ENCODE results near the gene ITIH6.
"Not testable (repeated sequence)": the region's sequence is repeated elsewhere in the genome, so short reads cannot be mapped to it uniquely, and the experiment has no call there.

The ITIH6 gene

GRCh38 chrX:54754854-54755253, 43.2 kb downstream of the ITIH6 start:
- no peaks in the 10 kb centered on the region for H3K27me3 ChIP-seq (ENCODE audit: insufficient read depth, low read length)
- H3K4me3 ChIP-seq (ENCODE audit: low read length): no peak overlapping the region
- H3K9ac ChIP-seq (ENCODE audit: low read depth, low read length): no peak overlapping the region
- no peaks in the 10 kb centered on the region for H3K36me3 ChIP-seq (ENCODE audit: insufficient read depth, low read depth, low read length)
- H3K4me1 ChIP-seq (ENCODE audit: insufficient read depth, low read length): peaks cover 5% of the 10 kb centered on the region; the same call in 1 of the 2 replicates
- no peak overlapping the region for H3K27ac ChIP-seq (ENCODE audit: low read length)
- H3K9me3 ChIP-seq (ENCODE audit: insufficient read depth, low read depth, low read length): no peaks in the 10 kb centered on the region

- H3K9ac ChIP-seq (ENCODE audit: low read depth, low read length): no peak overlapping the region
- no peaks in the 10 kb centered on the region for H3K27me3 ChIP-seq (ENCODE audit: insufficient read depth, low read length)
- H3K4me3 ChIP-seq (ENCODE audit: low read length): no peak overlapping the region
- no peak overlapping the region for H3K27ac ChIP-seq (ENCODE audit: low read length)
- no peaks in the 10 kb centered on the region for H3K36me3 ChIP-seq (ENCODE audit: insufficient read depth, low read depth, low read length)
- H3K4me1 ChIP-seq (ENCODE audit: insufficient read depth, low read length): no peaks in the 10 kb centered on the region
- no peaks in the 10 kb centered on the region for H3K9me3 ChIP-seq (ENCODE audit: insufficient read depth, low read depth, low read length)
Measured at GRCh38 chrX:54748626-54749025, 49.4 kb downstream of the ITIH6 start.

DNA sequence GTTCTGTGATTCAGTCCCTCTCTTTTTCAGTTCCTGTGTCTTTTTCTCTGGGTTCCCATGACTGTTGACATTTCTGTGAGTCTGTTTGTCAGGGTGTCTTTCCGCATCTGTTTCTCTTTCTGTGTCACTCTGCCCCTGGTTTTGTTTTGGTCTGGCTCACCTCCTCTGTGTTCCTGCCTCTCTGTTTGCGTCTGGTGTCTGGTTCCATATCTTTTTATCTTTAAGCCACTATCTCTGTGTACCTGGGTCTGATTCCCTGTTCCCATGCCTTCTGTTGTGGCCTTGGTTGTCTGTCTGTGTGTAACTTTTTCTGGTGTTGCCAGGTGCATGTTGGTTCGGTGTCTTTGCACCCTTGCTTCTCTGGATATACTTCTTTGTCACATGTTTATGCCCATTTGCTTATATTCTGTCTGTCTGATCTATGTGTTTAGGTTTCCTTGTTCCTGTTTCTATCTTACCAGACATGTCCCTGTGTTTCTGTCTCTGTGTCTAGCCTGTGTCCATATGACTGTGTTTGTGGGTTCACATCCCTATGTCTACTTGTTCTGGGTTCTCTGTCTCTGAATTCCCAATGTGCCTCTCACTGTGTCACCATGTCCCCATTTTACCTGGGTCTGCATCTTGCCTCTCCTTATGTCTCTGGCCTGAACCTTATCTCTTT, 50.2 kb downstream of the ITIH6 start:
- Histone ChIP-seq H3K4me1 (ENCODE audit: insufficient read depth, low read length) (no peaks in the 10 kb centered on the region), H3K36me3 (ENCODE audit: insufficient read depth, low read depth, low read length) (no peaks in the 10 kb centered on the region), H3K9ac (ENCODE audit: low read depth, low read length) (no peak overlapping the region), H3K27me3 (ENCODE audit: insufficient read depth, low read length) (no peaks in the 10 kb centered on the region), H3K4me3 (ENCODE audit: low read length) (no peak overlapping the region), H3K9me3 (ENCODE audit: insufficient read depth, low read depth, low read length) (no peaks in the 10 kb centered on the region), H3K27ac (ENCODE audit: low read length) (no peak overlapping the region)

DNA sequence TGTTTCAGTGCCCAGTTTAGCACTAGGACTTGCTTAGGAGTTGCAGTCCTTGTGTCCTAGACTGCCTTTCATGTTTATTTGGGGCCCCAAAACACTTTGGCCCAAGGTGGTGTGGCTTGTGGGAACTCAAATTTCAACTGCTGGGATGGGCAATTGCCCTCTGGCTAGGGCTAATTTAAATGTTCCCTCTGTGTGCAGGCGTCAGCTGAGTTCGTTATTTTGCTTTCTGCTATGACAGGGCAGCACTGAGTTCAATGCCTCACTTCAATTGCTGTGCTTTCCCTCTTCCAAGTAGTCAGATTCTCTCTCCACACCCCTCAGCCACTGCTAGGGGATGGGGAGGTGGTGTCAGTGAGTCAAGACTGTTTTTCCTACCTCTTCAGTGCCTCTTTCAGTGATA, 51.1 kb downstream of the ITIH6 start:
- Histone ChIP-seq H3K27me3 (ENCODE audit: insufficient read depth, low read length) (no peaks in the 10 kb centered on the region), H3K36me3 (ENCODE audit: insufficient read depth, low read depth, low read length) (no peaks in the 10 kb centered on the region), H3K9me3 (ENCODE audit: insufficient read depth, low read depth, low read length) (no peaks in the 10 kb centered on the region), H3K4me1 (ENCODE audit: insufficient read depth, low read length) (no peaks in the 10 kb centered on the region), H3K27ac (ENCODE audit: low read length) (no peak overlapping the region), H3K9ac (ENCODE audit: low read depth, low read length) (no peak overlapping the region), H3K4me3 (ENCODE audit: low read length) (no peak overlapping the region)

- no peaks in the 10 kb centered on the region for H3K9me3 ChIP-seq (ENCODE audit: insufficient read depth, low read depth, low read length)
- H3K4me3 ChIP-seq (ENCODE audit: low read length): no peak overlapping the region
- no peaks in the 10 kb centered on the region for H3K4me1 ChIP-seq (ENCODE audit: insufficient read depth, low read length)
- H3K27me3 ChIP-seq (ENCODE audit: insufficient read depth, low read length): no peaks in the 10 kb centered on the region
- H3K36me3 ChIP-seq (ENCODE audit: insufficient read depth, low read depth, low read length): no peaks in the 10 kb centered on the region
- H3K27ac ChIP-seq (ENCODE audit: low read length): no peak overlapping the region
- H3K9ac ChIP-seq (ENCODE audit: low read depth, low read length): no peak overlapping the region
Measured at GRCh38 chrX:54745676-54746075, 52.4 kb downstream of the ITIH6 start.

- not testable (repeated sequence) for H3K36me3 ChIP-seq (ENCODE audit: insufficient read depth, low read depth, low read length); H3K9ac ChIP-seq (ENCODE audit: low read depth, low read length); H3K27ac ChIP-seq (ENCODE audit: low read length); H3K4me3 ChIP-seq (ENCODE audit: low read length); H3K9me3 ChIP-seq (ENCODE audit: insufficient read depth, low read depth, low read length); H3K4me1 ChIP-seq (ENCODE audit: insufficient read depth, low read length); H3K27me3 ChIP-seq (ENCODE audit: insufficient read depth, low read length)
Measured at GRCh38 chrX:54738567-54738966, 59.5 kb downstream of the ITIH6 start.

GRCh38 chrX:54736298-54736942, 61.6 kb downstream of the ITIH6 start:
- H3K27me3 ChIP-seq (ENCODE audit: insufficient read depth, low read length); H3K4me1 ChIP-seq (ENCODE audit: insufficient read depth, low read length); H3K9ac ChIP-seq (ENCODE audit: low read depth, low read length); H3K9me3 ChIP-seq (ENCODE audit: insufficient read depth, low read depth, low read length); H3K4me3 ChIP-seq (ENCODE audit: low read length); H3K27ac ChIP-seq (ENCODE audit: low read length); H3K36me3 ChIP-seq (ENCODE audit: insufficient read depth, low read depth, low read length): not testable (repeated sequence)

DNA sequence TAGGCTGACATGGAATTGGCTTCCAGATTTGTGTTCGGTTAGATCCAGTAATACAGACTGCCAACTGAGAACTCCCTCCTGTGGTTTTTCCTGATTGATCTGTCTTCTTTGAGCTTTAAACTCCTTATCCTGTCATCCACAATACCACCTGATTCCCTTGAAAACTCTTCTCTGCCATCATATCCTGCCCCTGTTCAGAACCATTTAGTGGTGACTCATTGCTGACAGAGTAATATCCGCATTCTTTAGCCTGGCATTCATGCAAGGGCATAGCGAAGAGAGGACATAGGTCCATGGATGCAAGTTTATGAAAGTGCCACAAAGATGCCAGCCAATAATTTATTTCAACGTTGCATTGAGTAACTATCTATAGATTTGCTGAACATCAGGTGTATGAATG, 76.6 kb downstream of the ITIH6 start:
- Histone ChIP-seq H3K27ac (ENCODE audit: low read length) (no peak overlapping the region), H3K4me1 (ENCODE audit: insufficient read depth, low read length) (no peaks in the 10 kb centered on the region), H3K9me3 (ENCODE audit: insufficient read depth, low read depth, low read length) (no peaks in the 10 kb centered on the region)

DNA sequence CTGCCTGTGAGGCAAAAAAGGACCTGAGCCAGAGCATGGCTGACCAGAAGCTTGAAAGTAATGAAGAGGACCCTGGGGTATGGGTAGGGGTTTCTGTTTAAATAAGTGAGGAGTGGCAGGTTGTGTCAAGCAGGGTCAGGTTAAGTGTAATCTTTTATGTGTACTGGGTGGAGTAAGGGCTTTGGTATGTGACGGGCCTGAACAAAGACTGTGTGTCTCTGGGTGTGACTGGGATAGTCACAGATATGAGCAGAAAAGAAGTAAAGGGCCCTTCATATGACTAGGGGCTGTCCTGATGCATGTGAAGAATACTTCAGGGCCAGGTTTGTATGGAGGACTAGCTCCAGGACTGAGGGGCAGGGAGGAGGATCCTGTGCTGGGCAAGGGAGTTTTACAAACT, 82.4 kb downstream of the ITIH6 start:
- no peak overlapping the region for H3K27ac ChIP-seq (ENCODE audit: low read length)
- no peak overlapping the region for H3K9ac ChIP-seq (ENCODE audit: low read depth, low read length)
- H3K9me3 ChIP-seq (ENCODE audit: insufficient read depth, low read depth, low read length): no peaks in the 10 kb centered on the region
- no peaks in the 10 kb centered on the region for H3K27me3 ChIP-seq (ENCODE audit: insufficient read depth, low read length)
- H3K36me3 ChIP-seq (ENCODE audit: insufficient read depth, low read depth, low read length): no peaks in the 10 kb centered on the region
- H3K4me3 ChIP-seq (ENCODE audit: low read length): no peak overlapping the region
- no peaks in the 10 kb centered on the region for H3K4me1 ChIP-seq (ENCODE audit: insufficient read depth, low read length)

More for the DNA sequence above, 76.6 kb downstream of the ITIH6 start:
- Histone ChIP-seq H3K27me3 (ENCODE audit: insufficient read depth, low read length) (no peaks in the 10 kb centered on the region), H3K9ac (ENCODE audit: low read depth, low read length) (no peak overlapping the region), H3K36me3 (ENCODE audit: insufficient read depth, low read depth, low read length) (no peaks in the 10 kb centered on the region), H3K4me3 (ENCODE audit: low read length) (no peak overlapping the region)

DNA sequence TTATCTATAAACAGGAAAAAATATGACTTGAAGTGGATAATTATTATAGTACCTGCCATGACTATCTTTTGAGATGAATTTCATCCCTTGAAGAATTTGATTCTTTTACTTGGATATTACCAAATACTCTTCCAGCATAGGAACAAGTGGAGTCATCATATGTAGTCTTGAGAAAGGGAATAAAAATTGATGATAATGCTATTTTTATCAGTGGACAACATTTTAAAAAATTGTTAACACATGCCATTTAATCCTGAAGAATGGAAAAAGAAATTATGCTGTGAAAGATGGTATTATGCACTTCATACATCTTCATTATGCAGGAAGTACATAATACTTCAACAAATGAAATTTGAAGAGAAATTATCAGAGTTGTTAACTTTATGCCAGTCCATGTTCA, 83.6 kb downstream of the ITIH6 start:
- H3K9ac ChIP-seq (ENCODE audit: low read depth, low read length): no peak overlapping the region
- H3K27me3 ChIP-seq (ENCODE audit: insufficient read depth, low read length): no peaks in the 10 kb centered on the region
- no peak overlapping the region for H3K4me3 ChIP-seq (ENCODE audit: low read length)
- no peak overlapping the region for H3K27ac ChIP-seq (ENCODE audit: low read length)
- H3K36me3 ChIP-seq (ENCODE audit: insufficient read depth, low read depth, low read length): no peaks in the 10 kb centered on the region
- no peaks in the 10 kb centered on the region for H3K4me1 ChIP-seq (ENCODE audit: insufficient read depth, low read length)
- H3K9me3 ChIP-seq (ENCODE audit: insufficient read depth, low read depth, low read length): no peaks in the 10 kb centered on the region

DNA sequence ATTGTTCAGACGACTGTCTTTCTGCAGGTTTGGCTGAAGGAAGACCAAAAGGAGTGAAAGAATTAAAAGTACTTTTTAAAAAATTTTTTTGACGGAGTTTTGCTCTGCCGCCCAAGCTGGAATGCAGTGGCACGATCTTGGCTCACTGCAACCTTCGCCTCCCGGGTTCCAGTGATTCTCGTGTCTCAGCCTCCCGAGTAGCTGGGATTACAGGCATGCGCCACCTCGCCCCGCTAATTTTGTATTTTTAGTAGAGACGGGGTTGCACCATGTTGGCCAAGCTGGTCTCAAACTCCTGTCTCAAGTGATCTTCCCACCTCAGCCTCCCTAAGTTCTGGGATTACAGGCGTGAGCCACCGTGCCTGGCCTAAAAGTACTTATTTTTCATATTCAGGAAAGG, 86.3 kb downstream of the ITIH6 start:
- no peaks in the 10 kb centered on the region for H3K9me3 ChIP-seq (ENCODE audit: insufficient read depth, low read depth, low read length)
- no peak overlapping the region for H3K9ac ChIP-seq (ENCODE audit: low read depth, low read length)
- H3K36me3 ChIP-seq (ENCODE audit: insufficient read depth, low read depth, low read length): no peaks in the 10 kb centered on the region
- no peaks in the 10 kb centered on the region for H3K27me3 ChIP-seq (ENCODE audit: insufficient read depth, low read length)
- no peak overlapping the region for H3K27ac ChIP-seq (ENCODE audit: low read length)
- no peak overlapping the region for H3K4me3 ChIP-seq (ENCODE audit: low read length)
- no peaks in the 10 kb centered on the region for H3K4me1 ChIP-seq (ENCODE audit: insufficient read depth, low read length)

DNA sequence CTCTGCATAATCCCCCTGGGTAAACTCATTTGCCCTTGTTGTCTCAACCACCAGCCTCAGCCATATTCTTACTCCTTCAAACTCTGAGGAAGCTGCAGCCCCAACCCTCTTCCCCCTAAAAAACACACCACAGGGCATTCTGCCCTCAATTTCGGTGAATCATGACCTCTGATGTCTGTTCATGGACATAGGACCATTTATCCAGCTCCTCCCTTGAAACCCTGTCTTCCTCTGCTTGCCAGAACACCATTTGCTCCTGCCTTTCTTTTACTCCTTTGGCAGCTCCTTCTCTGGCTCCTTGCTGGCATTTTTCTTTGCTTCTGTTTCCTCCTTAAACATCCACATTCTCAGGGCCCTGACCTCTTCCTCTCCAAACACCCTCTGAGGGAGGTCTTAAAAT, 87.1 kb downstream of the ITIH6 start:
- Histone ChIP-seq H3K9me3 (ENCODE audit: insufficient read depth, low read depth, low read length) (no peaks in the 10 kb centered on the region), H3K27ac (ENCODE audit: low read length) (no peak overlapping the region), H3K4me1 (ENCODE audit: insufficient read depth, low read length) (no peaks in the 10 kb centered on the region), H3K27me3 (ENCODE audit: insufficient read depth, low read length) (no peaks in the 10 kb centered on the region), H3K36me3 (ENCODE audit: insufficient read depth, low read depth, low read length) (no peaks in the 10 kb centered on the region), H3K4me3 (ENCODE audit: low read length) (no peak overlapping the region), H3K9ac (ENCODE audit: low read depth, low read length) (no peak overlapping the region)

Data from iPS-20b (cell line).